GOT3 (cell line): ENCODE data around the gene TMEM31.
A peak's percentile ranks its signal among the peaks of the same experiment; 100 is the strongest.

Experiments used
- DNase-seq: peaks from one replicate; lab custom pipeline; 2025; ENCODE audit warnings: mixed read lengths; lab: John Stamatoyannopoulos, UW

The TMEM31 gene

GRCh38 chrX:103710609-103711008 lies at the start of gene TMEM31:
TSS of gene TMEM31 (plus strand) at chrX:103710909. CDS start at chrX:103712259, 1,350 bp downstream.
- DNase-seq, result no peak

- DNase-seq, result no peak
Measured at GRCh38 chrX:103663981-103664762, 46.5 kb upstream of the TMEM31 start.

- no peak for DNase-seq
Measured at GRCh38 chrX:103666202-103667107, 44.3 kb upstream of the TMEM31 start.

- DNase-seq, result no peak
Measured at GRCh38 chrX:103669745-103670144, 41.0 kb upstream of the TMEM31 start.

GRCh38 chrX:103674531-103675454 lies 35.9 kb upstream of the TMEM31 start:
- DNase-seq, result no peak

GRCh38 chrX:103678199-103678993 lies 32.3 kb upstream of the TMEM31 start:
- DNase-seq, result no peak

- DNase-seq, result no peak
Measured at GRCh38 chrX:103681443-103681842, 29.3 kb upstream of the TMEM31 start.

GRCh38 chrX:103685396-103685795 lies 25.3 kb upstream of the TMEM31 start:
- DNase-seq, result no peak

GRCh38 chrX:103686199-103687072 lies 24.3 kb upstream of the TMEM31 start, which contains the start of gene MORF4L2:
TSS of gene MORF4L2 (minus strand) at chrX:103686699. CDS start at chrX:103677027, 9,672 bp downstream.
- peak; percentile 69 for DNase-seq

- peak; percentile 75 for DNase-seq
Measured at GRCh38 chrX:103687073-103687695, 23.5 kb upstream of the TMEM31 start.

- DNase-seq, result no peak
Measured at GRCh38 chrX:103687696-103688201, 23.0 kb upstream of the TMEM31 start.

GRCh38 chrX:103688946-103689345 lies 21.8 kb upstream of the TMEM31 start:
- no peak for DNase-seq

GRCh38 chrX:103691059-103691458 lies 19.6 kb upstream of the TMEM31 start:
- no peak for DNase-seq

- DNase-seq, result no peak
Measured at GRCh38 chrX:103697687-103698086, 13.0 kb upstream of the TMEM31 start.

GRCh38 chrX:103699243-103699642 lies 11.5 kb upstream of the TMEM31 start:
- DNase-seq, result no peak

- DNase-seq, result no peak
Measured at GRCh38 chrX:103704863-103705262, 5.8 kb upstream of the TMEM31 start.

- DNase-seq, result no peak
Measured at GRCh38 chrX:103716962-103717361, 6.3 kb downstream of the TMEM31 start.

GRCh38 chrX:103718120-103718519 lies 7.4 kb downstream of the TMEM31 start:
- DNase-seq, result no peak

- no peak for DNase-seq
Measured at GRCh38 chrX:103722505-103722904, 11.8 kb downstream of the TMEM31 start.
